ENCODE measurements around the gene KPNB1.

KPNB1 gene

GRCh38 chr17:47733047-47733673, 83.4 kb downstream of the KPNB1 start, which contains the start of gene TBX21:
Gene TBX21, plus strand, starts transcription at chr17:47733236. Its CDS starts 219 bp downstream, at chr17:47733455.
- ATAC-seq, result peak; percentile 92

GRCh38 chr17:47733674-47734410, 84.1 kb downstream of the KPNB1 start:
- peak; percentile 5 to 11 for ATAC-seq

- ATAC-seq, result no peak
Measured at GRCh38 chr17:47735139-47735464, 85.4 kb downstream of the KPNB1 start.

All from activated CD4-positive, CD25-positive, alpha-beta regulatory T cell treated with anti-CD3 and anti-CD28 coated beads, Interleukin-2, amount 50 U/mL, for 24 hours (primary cell).